ENCODE measurements around the gene HHLA2. TPM values are rescaled to one million over a fixed set of nuclear protein-coding genes. Genes with fewer than 3 reads are reported as not detected.

HHLA2 gene
- total RNA-seq, 1 donor from 2014 or later, result not detected

- no peak for DNase-seq (ENCODE audit: low spot score in 2 of 2, unreplicated experiment in 2 of 2)
- peaks cover 11% of the 10 kb centered on the region for H3K9me3 Mint-ChIP-seq
- H3K4me1 Mint-ChIP-seq, result peaks cover 8% of the 10 kb centered on the region
- H3K36me3 Mint-ChIP-seq, result no peaks in the 10 kb centered on the region
- H3K4me3 Mint-ChIP-seq, result no peak overlapping the region
- no peak overlapping the region for H3K27ac Mint-ChIP-seq
- no peak for TF ChIP-seq CTCF (IDR thresholded peaks at IDR 0.05; ENCODE audit: unreplicated experiment)
- H3K27me3 Mint-ChIP-seq (ENCODE audit: low read depth), result no peaks in the 10 kb centered on the region
Observed at GRCh38 chr3:108343491-108343890, 47.1 kb downstream of the HHLA2 start.

GRCh38 chr3:108345492-108346205 is 49.3 kb downstream of the HHLA2 start:
- DNase-seq (ENCODE audit: low spot score in 2 of 2, unreplicated experiment in 2 of 2), result no peak
- no peak overlapping the region for H3K27ac Mint-ChIP-seq
- no peaks in the 10 kb centered on the region for H3K36me3 Mint-ChIP-seq
- H3K4me3 Mint-ChIP-seq, result no peak overlapping the region
- peaks cover 8% of the 10 kb centered on the region for H3K4me1 Mint-ChIP-seq
- TF ChIP-seq CTCF (IDR thresholded peaks at IDR 0.05; ENCODE audit: unreplicated experiment), result no peak
- peaks cover 11% of the 10 kb centered on the region for H3K9me3 Mint-ChIP-seq
- H3K27me3 Mint-ChIP-seq (ENCODE audit: low read depth), result no peaks in the 10 kb centered on the region

- Mint-ChIP-seq H3K4me3 (no peak overlapping the region), H3K9me3 (peaks cover 11% of the 10 kb centered on the region), H3K4me1 (peaks cover 8% of the 10 kb centered on the region), H3K27me3 (ENCODE audit: low read depth) (no peaks in the 10 kb centered on the region), H3K27ac (no peak overlapping the region), H3K36me3 (no peaks in the 10 kb centered on the region)
- no peak for DNase-seq (ENCODE audit: low spot score in 2 of 2, unreplicated experiment in 2 of 2)
- no peak for TF ChIP-seq CTCF (IDR thresholded peaks at IDR 0.05; ENCODE audit: unreplicated experiment)
Observed at GRCh38 chr3:108346301-108347227, 50.2 kb downstream of the HHLA2 start.

- no peak overlapping the region for H3K27ac Mint-ChIP-seq
- no peak for DNase-seq (ENCODE audit: low spot score in 2 of 2, unreplicated experiment in 2 of 2)
- peaks cover 1% of the 10 kb centered on the region for H3K27me3 Mint-ChIP-seq (ENCODE audit: low read depth)
- TF ChIP-seq CTCF (IDR thresholded peaks at IDR 0.05; ENCODE audit: unreplicated experiment), result no peak
- peaks cover 3% of the 10 kb centered on the region for H3K4me1 Mint-ChIP-seq
- no peak overlapping the region for H3K4me3 Mint-ChIP-seq
- H3K9me3 Mint-ChIP-seq, result peaks cover 11% of the 10 kb centered on the region
- H3K36me3 Mint-ChIP-seq, result no peaks in the 10 kb centered on the region
Observed at GRCh38 chr3:108352176-108352575, 55.8 kb downstream of the HHLA2 start.

- no peak overlapping the region for H3K4me3 Mint-ChIP-seq
- no peak overlapping the region for H3K27ac Mint-ChIP-seq
- no peaks in the 10 kb centered on the region for H3K9me3 Mint-ChIP-seq
- H3K4me1 Mint-ChIP-seq, result peaks cover 3% of the 10 kb centered on the region
- H3K36me3 Mint-ChIP-seq, result no peaks in the 10 kb centered on the region
- H3K27me3 Mint-ChIP-seq (ENCODE audit: low read depth), result peaks cover 1% of the 10 kb centered on the region
- no peak for DNase-seq (ENCODE audit: low spot score in 2 of 2, unreplicated experiment in 2 of 2)
- TF ChIP-seq CTCF (IDR thresholded peaks at IDR 0.05; ENCODE audit: unreplicated experiment), result no peak
Observed at GRCh38 chr3:108354562-108354961, 58.2 kb downstream of the HHLA2 start.

Data from mesothelial cell of epicardium (in vitro differentiated cells).